HL-60/S4 treated with phorbol 12-myristate 13-acetate at 8.2 ng/mL for 4 days and 3 days (cell line): ENCODE data around the gene B4GALNT2.

ENCODE experiments used
- in situ Hi-C: fragments of 300-500 bp; cut with MboI; formaldehyde crosslinking; loops from 2 replicates; pipeline ENCODE4 v1.15.0; 2022; ENCODE audit warnings: low sequenced_read_pairs

Gene B4GALNT2

DNA sequence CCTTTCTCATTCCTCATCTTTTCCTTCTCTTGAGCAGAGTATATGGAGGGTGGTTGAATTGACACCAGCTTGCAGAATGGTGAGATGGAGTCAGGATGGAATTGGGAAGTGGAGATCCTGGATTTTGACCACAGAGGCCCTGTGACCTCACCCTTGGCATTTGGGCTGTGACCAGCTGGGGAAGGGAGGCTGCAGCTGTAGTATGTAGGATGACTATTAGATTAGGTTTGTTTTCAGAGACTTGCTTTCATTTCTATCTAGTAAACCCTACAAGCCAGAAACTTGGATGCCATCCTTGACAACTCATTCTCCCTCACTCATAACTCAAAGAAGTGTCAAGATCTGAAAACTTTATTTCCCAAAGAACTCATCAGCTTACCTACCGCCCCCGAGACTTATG is 71.9 kb downstream of the B4GALNT2 start:
- in situ Hi-C loops: no loop called here

DNA sequence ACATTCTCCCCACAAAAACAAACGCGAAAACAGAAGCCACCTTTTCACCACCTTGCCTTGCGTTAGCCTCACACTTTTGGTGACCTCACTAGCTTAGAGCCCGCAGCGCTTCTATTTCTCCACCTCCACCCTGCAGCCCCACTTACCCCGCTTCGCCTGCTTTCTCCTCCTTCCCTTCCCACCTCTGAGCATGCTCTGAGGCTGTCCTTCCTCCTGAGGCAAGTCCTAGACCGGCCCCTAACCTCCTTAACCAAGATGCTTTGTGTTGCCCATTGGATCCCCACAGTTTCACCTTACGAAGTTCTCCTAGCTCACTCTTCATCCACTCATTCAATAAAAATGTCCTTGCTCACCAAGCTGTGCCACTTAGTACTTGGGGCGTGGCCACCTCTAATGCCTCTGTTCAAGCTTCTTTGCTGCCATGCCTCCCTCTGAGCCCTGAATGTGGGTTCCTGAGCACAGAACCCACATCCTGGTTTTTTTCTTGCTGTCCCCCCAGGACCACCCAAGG is 76.5 kb downstream of the B4GALNT2 start:
- in situ Hi-C loops: no loop called here

DNA sequence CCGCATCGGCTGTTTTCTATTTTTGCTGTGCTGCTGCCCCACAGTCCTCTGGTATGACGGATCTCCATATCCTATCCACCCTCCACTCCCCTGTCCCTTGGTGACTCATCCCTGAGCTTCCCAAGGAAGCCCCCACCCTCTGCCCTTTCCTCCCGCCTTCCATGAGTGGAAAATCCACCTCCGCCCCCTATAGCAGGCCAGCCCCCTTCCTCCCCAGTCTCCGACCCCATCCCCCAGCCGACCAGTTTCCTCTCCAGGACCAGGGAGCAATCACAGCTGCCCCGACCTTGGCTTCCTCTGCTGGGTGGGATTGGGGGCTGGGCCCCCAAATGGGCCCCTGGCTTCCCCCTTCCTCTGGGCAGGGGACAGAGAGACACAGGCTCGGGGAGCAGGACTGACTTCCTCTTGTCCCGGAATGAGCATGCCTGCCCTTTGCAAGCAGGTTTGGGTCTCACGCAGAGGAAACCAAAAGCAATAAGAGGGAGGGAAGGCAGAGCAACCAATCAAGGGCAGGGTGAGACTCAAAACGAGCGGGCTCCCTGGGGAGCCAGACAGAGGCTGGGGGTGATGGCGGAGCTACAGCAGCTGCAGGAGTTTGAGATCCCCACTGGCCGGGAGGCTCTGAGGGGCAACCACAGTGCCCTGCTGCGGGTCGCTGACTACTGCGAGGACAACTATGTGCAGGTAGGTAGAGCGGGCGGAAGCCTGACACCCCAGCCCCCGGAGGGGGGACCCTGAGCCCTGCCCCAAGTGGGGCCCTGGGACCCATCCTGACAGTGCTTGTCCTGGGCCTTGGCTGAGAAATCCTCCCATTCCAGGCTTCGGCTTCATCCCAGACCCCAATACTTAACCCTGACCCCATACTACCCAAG is 77.8 kb downstream of the B4GALNT2 start, which contains the start of the genes ABI3 and GNGT2:
TSS of gene ABI3 (plus strand) at position 550 of the 872 bp plus-strand sequence. CDS start at position 568, 18 bp downstream.
TSS of gene GNGT2 (minus strand) at position 417 of the 872 bp plus-strand sequence. CDS start 3,152 bp downstream, outside the sequence.
- in situ Hi-C loops: no loop called here

DNA sequence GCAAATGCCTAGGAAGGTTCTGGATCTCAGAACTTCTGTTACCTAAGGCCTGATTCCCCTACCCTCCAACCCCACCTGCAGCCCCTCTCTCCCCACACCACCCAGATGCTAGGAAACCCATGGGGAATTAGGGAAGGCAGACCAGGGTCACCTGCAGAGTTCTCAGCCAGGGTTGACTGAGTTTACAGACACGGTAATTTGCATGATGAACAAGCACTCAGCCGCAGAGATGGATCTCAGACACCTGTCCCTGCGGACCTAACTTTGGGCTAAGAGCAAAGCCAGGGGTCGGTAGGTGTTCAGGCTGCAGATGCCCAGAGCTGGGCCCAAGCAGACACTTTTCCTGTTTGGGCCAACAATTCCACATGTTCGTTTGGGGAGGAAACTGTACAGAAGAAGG is 80.8 kb downstream of the B4GALNT2 start:
- in situ Hi-C loops: no loop called here

DNA sequence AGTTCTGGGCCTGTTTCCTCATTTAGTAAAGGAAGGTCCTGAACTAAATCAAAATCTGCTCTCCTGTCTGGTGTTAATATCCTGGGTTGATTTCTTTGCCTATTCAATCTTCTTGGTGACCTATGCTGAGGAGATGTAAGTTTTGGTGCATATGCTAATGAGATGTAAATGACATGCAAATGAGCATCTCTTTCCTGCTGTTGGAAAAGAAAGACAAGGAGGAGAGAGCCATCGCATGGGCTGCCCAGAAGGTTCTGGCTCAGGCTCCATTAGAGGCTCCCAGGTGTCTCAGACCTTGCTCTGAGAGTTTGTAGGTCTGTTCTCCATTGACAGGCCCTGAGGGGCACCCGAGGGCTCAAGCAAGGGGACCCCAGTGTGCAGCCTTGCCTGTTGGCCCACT is 81.3 kb downstream of the B4GALNT2 start:
- in situ Hi-C loops: no loop called here

DNA sequence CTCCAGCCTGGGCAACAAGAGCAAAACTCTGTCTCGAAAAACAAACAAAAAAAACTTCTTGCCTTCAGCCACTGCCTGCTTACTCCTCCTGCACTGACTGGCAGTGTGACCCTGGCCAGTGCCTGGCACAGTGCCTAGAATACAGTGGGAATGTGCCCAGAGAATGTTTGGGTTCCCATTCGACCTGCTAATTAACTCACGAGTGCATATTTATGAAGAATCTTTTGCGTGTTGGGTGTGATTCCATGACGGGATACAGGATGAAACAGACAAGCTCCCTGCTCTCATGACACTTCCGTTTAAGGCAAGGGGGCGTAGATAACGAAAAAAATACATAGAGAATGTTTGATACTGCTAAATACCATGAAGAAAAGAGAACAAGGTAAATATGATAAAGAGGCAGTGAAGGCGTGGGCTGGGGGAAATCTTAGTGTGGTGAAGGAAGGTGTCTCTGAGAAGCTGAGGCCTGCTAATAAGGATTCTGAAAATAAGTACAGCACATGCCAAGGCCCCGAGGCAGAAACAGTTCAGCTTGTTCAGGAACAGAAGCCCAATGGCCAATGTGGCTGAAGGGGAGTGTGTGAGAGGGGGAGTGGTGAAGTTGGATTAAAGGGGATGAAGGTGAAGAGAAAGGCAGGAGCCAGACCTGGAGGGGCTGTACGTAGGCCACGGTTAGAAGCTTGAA is 82.2 kb downstream of the B4GALNT2 start:
- in situ Hi-C loops: no loop called here

DNA sequence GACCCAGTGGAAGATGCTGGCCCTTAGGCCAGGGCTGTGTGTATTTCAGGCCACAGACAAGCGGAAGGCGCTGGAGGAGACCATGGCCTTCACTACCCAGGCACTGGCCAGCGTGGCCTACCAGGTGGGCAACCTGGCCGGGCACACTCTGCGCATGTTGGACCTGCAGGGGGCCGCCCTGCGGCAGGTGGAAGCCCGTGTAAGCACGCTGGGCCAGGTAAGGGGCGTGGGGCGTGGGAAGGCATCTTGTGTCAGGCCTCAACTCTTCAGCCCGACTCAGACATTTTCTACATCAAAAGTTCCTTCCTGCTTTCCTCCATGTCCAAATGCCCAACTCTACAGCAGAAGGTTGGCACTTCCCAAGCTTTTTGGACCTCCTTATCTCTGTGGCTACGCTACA is 83.9 kb downstream of the B4GALNT2 start:
- in situ Hi-C loops: no loop called here

DNA sequence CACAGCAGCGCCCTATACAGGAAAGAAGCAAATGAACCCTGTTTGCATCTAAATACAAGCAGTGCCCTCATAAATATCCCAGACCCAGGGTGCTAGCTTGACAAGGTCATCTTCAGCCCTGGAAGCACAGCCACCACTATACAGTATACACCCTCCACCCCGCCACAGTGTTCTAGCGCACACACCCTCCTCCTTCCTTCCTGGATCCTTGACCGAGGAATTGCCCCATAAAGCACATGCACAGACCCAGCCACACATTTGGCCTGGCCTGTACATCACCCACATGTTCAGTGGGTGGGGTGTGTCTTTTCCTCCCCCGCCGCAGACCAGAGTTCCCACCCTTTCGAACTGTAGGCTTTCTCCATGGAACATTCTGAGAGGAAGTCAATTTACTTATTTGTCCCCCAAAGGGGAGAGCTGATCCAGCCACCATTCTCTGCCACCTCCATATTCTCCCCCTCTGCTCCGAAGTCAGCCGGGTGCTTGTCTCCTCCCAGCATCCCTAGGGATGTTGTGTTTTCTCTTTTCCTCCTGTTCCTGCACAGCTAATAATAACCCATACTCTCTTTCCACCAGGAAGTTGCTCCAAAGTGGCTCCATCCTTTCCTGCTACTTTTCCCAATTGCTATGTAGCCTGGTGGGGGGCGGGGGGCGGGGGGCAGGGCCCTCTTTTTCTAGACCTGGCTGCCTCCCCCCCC is 84.5 kb downstream of the B4GALNT2 start:
- in situ Hi-C loops: no loop called here

DNA sequence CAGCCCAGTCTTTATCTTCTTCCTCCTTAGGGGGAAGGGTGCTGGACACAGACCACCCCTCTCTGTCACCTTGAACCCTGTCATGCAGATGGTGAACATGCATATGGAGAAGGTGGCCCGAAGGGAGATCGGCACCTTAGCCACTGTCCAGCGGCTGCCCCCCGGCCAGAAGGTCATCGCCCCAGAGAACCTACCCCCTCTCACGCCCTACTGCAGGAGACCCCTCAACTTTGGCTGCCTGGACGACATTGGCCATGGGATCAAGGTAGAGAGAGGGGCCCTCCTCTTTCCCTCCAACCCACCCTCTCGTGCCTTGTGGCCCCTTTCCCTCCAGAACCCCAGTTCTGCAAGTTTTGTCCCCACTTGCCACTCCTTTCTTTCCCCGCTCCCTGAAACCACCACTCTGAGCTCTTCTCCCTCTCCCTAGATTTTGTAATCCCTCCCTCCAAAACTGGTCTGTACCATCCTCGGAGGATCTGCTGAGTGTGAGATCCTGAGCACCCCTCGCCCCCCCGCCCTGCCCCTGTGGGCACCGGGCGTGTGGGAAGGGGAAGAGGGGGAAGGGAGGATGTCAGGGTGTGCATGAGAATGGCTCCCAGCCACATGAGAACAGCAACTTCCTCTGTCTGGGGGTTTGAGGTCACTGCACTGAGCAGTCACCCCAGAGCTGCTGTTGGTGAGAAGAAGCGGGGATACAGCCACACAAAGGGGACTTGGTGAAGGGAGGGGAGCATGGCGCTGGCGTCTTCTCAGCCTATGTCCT is 85.3 kb downstream of the B4GALNT2 start:
- in situ Hi-C loops: no loop called here

DNA sequence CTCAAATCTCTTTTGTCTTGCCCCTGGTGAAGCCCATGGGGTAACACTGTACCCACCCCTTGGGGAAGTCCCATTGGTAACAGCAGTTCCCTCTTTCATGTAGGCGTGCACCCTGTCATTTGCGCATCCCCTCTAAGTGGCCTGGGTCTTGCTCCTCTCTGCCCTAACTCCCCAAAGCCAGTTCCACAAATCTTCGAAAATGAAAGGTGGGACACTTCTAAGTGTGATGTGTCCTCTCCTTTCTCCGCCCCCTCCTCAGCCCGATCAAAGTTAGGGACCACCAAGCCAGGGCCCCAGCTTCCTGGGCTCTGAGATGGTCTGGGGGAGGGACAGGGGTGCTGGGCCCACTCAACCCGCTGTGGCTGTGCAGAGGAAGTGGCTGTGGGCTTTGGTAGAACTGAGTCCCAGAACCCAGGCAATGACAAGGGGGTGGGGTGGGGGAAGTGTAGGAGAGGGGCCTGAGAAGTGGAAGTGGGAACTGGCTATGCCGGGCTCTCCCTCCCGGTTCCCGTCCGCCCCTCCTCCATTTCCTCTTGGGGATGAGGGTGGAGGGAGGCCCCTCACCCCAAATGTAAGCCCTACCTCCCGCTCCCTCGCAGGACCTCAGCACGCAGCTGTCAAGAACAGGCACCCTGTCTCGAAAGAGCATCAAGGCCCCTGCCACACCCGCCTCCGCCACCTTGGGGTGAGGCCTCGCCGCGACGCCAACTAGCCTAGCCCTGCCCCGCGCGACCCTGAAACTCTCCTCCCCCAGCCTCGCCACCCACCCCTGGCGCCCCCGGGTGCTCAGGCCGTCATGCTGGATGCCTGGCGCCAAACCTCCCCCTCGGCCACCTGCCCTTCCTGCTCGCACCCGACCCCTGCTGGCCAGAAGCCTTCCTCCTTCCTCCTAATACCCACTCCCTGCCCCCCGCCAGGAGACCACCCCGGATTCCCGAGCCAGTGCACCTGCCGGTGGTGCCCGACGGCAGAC is 86.7 kb downstream of the B4GALNT2 start:
- in situ Hi-C loops: no loop called here

DNA sequence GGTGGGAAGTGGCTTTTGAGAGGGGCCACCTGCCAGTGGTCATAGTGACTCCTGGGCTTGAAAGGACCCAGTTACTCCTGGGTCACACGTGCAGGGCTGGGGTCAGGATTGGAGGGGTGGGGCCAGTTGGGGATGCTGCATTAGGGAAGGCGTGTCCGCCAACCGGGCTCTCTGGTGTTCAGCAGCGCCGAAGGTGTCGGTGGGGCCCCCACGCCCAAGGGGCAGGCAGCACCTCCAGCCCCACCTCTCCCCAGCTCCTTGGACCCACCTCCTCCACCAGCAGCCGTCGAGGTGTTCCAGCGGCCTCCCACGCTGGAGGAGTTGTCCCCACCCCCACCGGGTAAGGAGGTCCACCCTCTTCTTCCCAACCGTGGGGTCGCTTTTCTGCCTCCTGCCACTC is 87.4 kb downstream of the B4GALNT2 start:
- in situ Hi-C loops: loop anchor here (10.0 kb wide), 1 partner anchor 45 kb away; no protein-coding TSS in a partner anchor

DNA sequence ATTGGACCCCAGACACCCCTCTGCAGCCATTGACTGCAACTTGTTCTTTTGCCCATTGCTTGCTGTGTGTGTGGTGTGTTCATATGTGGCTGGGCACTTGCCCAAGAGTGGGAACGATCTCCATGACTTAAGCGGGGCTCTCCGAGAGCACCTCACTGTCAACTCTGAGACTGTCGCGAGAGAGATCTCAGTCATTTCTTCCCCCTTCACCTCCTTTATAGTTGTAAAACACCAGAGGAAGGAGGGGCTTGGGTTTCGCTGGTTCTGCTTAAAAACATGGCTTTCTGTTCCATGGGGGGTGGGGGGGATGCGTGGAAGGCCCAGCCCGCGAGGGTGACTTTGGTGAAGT is 90.6 kb downstream of the B4GALNT2 start:
- in situ Hi-C loops: loop anchor here (10.0 kb wide), 1 partner anchor 48 kb away; no protein-coding TSS in a partner anchor

DNA sequence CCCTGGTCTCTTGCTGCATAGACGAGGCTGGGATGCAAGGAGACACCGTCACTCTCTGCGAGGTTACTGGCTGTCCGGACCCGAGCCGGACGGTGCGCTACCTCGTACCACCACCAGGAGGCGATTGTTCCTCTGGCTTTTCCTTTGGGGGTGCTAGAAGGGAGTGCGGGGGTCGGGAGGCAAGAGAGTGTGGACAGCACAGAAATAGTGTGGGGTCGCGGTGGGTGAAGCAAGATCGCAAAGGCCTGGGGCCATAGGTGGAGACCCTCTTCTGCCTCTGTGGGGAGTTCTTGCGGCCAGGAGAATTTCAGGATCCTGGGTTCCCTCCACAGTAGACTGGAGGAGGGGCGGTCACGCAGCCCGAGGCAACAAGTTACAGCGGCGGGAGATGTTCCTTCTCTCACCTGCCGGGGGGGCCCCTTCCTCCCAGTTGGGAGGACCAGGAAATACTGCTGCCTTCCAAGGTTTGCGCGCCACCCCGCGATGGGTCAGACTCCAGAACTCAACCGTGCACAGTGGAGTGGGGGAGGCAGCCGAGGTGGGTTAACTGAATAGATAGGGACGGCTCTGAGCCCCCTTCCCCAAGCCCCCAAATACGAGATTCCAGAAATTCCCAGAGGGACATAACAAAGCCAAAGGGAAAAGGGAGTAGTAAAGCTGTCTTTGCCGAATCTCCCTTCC is 91.1 kb downstream of the B4GALNT2 start:
- in situ Hi-C loops: loop anchor here (10.0 kb wide), 1 partner anchor 49 kb away; no protein-coding TSS in a partner anchor

DNA sequence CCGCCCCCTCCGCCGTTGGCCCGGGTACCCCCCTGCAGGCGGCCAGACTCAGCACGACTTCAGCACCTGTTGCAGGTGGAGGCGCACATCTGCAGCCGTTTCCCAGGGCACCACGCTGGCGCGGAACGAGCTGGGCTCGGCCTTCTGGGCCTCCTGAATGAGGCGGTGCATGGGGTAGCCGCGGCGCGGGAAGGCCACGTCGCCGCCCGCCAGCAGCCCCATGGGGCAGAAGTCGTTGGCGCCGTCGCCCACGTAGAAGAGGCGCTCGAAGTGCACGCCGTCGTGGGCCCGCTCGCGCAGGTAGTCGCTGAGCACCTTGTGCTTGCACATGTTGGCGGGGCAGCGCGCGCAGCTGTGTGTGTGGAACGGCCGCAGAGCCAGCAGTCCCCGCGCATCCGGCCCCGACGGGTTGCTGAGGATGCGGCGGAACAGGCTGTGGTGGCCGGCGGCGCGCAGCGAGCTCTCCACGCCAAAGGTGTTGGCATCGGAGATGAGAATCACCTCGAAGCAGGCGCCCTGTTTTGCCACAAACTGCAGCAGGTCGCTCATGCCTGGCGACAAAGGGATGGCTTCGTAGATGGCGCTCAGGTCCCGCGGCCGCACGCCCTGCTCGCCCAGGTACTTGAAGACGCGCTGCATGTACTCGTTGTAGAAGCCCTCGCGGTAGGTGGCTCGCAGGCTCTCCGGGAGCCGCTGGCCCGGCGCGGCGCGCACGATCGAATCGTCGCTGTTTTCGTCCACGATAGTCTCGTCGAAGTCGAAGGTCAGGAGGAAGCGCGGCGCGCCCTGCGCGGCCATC is 91.8 kb downstream of the B4GALNT2 start:
- in situ Hi-C loops: loop anchor here (10.0 kb wide), 1 partner anchor 50 kb away; no protein-coding TSS in a partner anchor

DNA sequence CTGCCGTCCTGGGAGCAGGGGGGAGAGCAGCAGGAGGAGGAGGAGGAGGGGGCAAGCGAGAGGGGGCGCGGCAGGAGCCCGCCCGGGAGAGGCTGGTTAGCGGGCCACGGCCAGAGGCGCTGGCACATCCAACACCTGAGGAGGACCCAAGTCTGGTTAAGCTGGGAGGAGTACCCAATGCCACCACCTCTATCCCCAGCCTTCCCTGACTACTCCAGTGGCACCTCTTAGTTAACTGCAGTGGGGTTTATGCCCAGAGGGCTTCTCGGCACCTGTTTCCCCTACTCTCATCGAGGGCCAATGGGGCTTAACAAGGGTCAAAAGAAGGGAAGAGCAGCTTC is 92.4 kb downstream of the B4GALNT2 start:
- in situ Hi-C loops: loop anchor here (10.0 kb wide), 1 partner anchor 50 kb away; no protein-coding TSS in a partner anchor

DNA sequence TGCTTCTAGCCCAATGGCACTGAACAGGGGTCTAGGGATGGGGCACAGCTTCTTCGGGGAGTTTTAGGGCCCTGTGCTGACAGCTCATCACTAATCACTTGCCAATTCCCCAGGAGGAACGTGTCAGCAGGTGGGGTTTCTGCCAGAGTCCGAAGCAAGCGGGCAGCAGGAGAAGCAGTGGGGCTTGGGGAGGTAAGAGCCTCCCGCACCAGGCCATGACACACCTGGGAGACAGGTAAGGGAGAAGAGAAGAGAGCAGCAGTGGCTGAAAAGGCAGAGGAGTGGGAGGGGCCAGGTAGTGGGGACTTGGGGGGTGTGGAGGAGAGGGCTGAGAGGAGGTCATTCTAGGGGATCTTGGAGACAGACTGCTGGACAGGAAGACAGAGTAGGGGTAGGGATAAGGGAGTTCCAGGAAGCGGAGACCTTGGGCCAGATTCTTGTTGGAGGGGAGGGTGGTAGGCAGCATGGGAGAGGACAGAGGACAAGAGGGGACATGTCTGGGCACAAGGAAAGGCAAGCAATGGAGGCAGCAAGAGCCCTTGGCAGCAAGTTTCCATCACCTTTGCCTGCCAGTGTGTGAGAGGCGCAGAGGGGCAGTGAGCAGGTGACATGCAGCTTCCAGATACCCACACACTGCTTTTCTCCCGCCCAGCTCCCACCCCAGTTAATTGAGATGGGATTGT is 93.1 kb downstream of the B4GALNT2 start:
- in situ Hi-C loops: loop anchor here (10.0 kb wide), 1 partner anchor 51 kb away; no protein-coding TSS in a partner anchor
